GM12864 (cell line): ENCODE measurements around the gene SEMA3E.

Experiments
- DNase-seq: peaks from one replicate; pipeline ENCODE4 v3.0.0-alpha.2; 2011; ENCODE audit warnings: low read depth
- H3K4me3 ChIP-seq: 2 replicates; pipeline ENCODE4 v1.5.1; 2011; ENCODE audit warnings: mild to moderate bottlenecking, low read depth, low read length, control low read depth
- CTCF ChIP-seq: IDR thresholded peaks from 2 replicates; pipeline ENCODE4 v1.5.1; 2011; ENCODE audit warnings: low read depth, mild to moderate bottlenecking, moderate library complexity, low read length, control low read depth, inconsistent platforms; ENCODE audit errors: missing control alignments

Gene SEMA3E

DNA sequence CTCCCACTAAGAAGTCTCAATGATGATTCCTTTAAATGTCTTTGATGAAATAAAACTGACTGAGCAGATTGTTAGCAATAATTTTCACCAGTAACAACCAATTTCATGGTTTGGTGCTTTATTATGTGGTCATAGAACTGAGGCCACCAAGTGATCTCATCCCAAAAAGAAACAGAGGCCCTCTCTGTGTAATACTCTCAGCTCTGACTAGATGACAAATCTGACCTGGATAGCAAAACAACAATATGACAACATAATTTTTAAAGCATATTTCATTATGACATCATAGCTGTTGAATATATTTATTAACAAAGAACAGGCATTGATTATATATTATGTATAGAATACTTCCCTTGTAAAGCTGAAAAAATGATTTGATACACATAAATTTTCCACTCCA, 5.9 kb downstream of the SEMA3E start:
- no peak for DNase-seq
- no peak overlapping the region for H3K4me3 ChIP-seq
- TF ChIP-seq CTCF, result no peak

DNA sequence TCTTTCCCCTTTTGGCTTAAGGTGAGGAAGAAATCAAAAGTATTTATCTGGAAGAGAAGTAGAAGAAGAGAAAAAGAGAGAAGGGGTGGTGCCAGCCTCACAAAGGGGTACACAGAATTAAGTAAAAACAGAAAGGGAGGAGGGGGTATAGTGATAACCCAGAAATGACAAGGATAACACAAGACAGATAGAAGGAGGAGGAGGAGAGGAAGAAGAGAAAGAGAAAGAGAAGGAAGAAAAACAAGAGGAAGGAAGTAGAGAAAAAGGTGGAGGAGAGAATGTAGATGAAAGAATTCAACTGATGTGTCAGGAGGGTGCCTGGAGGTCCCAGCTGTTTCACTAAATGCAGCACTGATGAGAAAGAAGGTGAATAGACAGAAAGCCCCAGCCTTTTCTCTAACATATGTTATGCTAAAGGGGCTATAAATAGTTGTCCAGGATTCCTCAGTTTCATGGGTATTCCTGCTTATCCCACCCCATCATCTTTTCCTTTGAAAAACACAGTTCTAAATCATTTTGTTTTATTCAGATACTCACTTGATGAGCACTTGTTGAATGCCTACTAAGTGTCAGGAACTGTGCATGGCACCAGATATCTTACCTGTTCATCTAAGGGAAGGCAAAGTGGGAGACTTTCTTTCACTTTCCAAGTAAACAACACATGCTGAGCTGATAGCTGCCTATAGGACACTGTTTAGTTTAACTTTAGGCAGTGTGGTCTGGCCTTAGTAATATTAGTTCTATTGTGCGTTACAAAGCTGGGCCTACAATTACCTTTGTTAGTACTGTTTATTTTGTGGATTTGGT, 8.0 kb downstream of the SEMA3E start:
- no peak for TF ChIP-seq CTCF
- H3K4me3 ChIP-seq, result no peak overlapping the region
- no peak for DNase-seq

DNA sequence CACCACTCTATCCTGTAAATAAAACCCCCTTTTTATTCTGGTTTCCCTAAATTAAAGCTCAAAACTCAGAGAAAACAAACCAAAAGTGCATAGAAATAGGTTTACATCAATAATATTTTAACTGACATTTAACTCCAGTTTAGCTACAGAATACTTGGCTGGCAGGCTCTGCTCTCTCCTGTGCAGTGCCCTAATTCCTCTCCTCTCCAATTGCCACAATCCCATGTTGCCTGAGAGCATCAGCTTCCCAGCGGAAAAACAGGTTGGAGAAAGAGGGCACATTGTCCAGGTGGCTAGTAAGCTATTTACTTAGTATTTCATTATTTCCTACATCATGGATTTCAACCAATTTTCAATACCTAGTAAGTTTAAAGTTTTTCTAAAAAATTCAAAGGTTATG, 8.7 kb downstream of the SEMA3E start:
- no peak overlapping the region for H3K4me3 ChIP-seq
- no peak for TF ChIP-seq CTCF
- DNase-seq, result no peak

GRCh38 chr7:83633516-83633915, 15.4 kb downstream of the SEMA3E start:
- no peak for DNase-seq
- no peak for TF ChIP-seq CTCF
- no peak overlapping the region for H3K4me3 ChIP-seq

- TF ChIP-seq CTCF, result no peak
- no peak for DNase-seq
- no peak overlapping the region for H3K4me3 ChIP-seq
Measured at GRCh38 chr7:83629117-83629880, 19.6 kb downstream of the SEMA3E start.

DNA sequence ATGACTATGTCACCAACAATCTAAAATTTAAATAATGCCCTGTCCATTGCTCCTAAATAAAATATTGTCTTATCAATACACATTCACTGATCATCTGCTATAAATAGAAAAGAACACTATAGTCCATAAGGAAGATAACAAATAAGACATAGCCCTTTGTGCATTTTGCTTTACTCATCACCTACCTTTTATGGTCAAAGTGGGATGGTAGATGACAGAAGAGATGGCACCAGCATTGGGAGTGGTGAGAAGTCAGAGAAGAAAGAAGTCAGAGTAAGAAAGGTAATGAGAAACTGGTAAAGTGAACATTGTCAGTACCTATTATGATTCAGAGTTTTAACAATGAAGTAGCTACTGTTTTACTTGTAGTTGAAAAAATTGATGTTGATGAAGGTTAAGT, 31.1 kb downstream of the SEMA3E start:
- DNase-seq, result no peak
- no peak overlapping the region for H3K4me3 ChIP-seq
- no peak for TF ChIP-seq CTCF
